OCI-M2 (cell line): ENCODE data around the gene MAX.
A peak's percentile ranks its signal among the peaks of the same experiment; 100 is the strongest.

Source experiments
- DNase-seq: peaks from one replicate; lab custom pipeline; 2025; ENCODE audit not compliant: unreplicated experiment; lab: John Stamatoyannopoulos, UW

The MAX gene, protein sequence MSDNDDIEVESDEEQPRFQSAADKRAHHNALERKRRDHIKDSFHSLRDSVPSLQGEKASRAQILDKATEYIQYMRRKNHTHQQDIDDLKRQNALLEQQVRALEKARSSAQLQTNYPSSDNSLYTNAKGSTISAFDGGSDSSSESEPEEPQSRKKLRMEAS

GRCh38 chr14:65102441-65103149 is at the start of gene MAX:
TSS of gene MAX (minus strand) at chr14:65102517. CDS start at chr14:65102339, 178 bp downstream.
- peak; percentile 93 for DNase-seq

- no peak for DNase-seq
Observed at GRCh38 chr14:65151609-65151956, 49.3 kb upstream of the MAX start.

DNA sequence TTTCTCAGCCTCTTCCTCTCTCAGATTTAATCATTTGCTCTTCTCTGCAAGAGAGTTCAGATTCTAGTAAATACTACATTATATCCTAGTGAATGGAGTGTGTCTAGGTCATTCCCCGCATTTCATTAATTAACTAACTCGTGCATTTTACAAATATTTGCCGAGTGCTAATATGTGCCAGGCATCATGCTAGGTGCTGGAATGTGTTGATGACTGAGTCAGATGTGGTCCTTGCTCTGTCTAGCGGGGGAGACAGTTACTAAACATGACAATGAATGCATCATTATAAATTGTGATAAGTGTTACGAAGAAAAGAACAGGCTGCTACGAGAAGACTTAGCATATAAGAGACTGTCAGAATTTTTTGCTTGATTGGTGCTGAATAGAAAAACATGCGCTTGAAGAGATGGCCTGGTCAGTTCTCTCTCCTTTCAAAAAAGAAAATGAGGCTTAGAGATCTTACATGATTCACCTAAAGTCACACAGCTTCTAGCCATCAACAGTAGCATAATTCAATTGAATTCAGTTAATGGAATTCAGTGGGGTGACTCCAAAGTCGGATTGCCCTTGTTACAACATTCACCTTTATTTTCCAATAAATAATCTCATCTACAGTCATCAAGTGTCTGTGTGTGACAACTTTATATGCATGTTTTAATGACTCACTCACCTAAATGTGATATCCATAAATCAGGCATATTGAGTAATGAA is 48.7 kb upstream of the MAX start:
- no peak for DNase-seq

DNA sequence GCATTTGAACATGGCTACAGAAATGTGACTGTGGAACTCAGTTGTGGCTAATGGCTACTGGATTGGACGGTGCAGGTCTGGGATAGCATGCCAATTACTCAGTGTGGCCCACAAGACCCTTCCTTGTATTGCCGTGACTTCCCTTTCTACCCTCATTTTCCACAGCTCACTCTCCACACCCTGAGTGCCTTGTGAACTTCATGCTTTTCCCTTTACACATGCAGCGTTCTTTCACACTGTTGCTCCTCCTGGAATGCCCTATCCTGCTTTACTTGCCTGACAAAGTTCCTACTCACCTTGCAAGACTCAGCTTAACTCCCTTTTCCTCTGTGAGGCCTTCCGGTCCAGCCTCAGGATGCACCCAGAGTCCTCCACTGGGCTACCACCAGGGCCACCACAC is 46.8 kb upstream of the MAX start:
- no peak for DNase-seq

DNA sequence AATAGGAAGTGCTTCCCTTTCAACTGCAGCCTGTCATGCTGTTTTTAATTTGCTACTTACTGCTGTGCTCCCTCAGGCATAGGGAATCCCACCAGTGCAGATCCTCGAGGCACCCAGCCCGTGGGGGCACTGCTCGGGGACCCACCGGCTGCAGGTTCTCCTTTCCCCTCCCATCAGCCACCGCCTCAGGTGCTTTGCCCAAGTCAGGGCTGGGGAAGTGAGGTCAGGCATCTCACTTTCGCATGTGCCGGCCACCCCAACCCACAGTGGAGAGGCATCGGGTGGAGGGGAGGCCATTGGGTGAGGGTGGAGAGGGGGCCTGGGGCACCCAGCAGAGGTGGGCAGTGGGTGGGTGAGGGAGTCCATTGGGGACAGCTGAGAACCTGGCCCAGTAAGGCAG is 41.9 kb upstream of the MAX start:
- DNase-seq: no peak

- no peak for DNase-seq
Observed at GRCh38 chr14:65142914-65143625, 40.8 kb upstream of the MAX start.

GRCh38 chr14:65142429-65142828 is 40.1 kb upstream of the MAX start:
- no peak for DNase-seq

DNA sequence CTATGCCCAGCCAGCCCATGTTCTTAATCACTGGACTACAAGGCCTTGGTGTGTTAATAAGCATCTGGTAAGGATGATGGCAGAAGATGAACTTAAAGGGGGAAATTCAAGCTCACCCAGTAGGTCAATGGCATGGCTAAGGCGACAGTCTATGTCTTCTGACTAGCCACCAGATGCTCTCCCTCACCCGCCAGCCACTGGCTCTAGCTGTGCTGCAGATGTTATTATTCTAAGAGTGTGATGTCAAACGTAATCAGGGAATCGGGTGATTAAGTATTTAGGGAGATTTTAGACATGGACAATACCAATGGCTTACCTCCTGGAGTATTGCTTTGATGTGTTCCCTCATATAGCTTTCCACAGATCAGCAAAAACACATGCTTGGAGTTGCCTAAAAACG is 39.2 kb upstream of the MAX start:
- no peak for DNase-seq

DNA sequence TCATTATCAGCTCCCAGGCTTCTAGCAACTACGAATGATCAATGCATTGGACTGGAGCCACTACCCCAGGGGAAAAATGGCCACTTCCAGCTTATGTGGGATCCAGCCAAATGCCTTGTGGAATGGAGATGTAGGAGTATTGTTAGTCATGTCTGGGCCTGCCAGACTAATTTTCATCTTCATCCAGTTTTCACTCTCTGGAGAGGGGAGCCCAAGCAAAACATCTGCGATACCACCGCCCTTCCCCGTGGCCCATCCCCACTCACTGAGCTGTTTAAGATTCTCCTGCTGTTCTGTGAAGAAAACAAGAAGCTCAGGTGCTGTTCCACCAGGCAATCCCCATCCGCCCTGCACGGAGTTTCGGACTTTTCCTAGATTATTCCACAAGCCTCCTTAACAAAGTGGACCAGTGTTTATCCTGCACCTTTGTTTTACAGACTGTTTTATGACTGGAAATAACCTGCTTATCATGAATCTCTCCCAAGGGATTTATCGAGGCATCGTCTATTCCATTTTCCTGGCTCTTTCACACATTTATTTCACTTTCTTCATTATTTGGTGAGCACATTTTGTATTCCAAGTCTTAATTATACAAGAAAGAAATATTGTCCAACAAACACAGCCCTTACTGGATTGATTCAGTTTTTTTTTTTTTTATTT is 35.5 kb upstream of the MAX start:
- no peak for DNase-seq

- no peak for DNase-seq
Observed at GRCh38 chr14:65134651-65135579, 32.6 kb upstream of the MAX start.

DNA sequence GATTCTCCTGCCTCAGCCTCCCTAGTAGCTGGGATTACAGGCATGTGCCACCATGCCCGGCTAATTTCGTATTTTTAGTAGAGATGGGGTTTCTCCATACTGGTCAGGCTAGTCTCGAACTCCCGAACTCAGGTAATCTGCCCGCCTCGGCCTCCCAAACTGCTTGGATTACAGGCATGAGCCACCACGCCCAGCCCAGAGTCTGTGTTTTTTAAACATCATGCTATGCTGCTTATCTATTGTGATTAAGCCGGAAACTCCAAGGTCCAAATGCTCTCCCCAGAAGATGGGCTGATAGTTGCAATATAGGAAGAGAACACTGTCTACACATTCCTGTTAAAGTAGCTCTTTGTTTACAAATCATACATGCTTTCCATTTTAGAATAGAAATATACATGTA is 30.5 kb upstream of the MAX start:
- no peak for DNase-seq

GRCh38 chr14:65131301-65131701 is 29.0 kb upstream of the MAX start:
- DNase-seq: no peak

DNA sequence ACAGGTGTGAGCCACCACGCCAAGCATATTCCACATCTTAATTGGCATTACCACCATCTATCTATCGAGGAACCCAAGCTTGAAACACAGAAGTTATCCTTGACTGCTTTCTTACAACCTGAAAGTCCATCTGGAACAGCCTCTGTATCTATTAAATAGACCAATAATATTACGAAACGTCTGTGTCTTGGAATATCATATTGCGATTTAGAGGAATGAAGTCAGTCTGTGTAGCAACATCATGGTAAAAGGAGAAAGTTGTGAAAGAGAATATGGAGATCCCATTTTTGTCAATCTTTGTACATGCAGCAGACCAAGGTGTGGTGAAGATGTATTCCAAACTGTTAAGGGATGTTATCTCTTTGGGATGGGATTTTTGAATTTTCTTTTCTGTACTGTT is 25.8 kb upstream of the MAX start:
- no peak for DNase-seq

DNA sequence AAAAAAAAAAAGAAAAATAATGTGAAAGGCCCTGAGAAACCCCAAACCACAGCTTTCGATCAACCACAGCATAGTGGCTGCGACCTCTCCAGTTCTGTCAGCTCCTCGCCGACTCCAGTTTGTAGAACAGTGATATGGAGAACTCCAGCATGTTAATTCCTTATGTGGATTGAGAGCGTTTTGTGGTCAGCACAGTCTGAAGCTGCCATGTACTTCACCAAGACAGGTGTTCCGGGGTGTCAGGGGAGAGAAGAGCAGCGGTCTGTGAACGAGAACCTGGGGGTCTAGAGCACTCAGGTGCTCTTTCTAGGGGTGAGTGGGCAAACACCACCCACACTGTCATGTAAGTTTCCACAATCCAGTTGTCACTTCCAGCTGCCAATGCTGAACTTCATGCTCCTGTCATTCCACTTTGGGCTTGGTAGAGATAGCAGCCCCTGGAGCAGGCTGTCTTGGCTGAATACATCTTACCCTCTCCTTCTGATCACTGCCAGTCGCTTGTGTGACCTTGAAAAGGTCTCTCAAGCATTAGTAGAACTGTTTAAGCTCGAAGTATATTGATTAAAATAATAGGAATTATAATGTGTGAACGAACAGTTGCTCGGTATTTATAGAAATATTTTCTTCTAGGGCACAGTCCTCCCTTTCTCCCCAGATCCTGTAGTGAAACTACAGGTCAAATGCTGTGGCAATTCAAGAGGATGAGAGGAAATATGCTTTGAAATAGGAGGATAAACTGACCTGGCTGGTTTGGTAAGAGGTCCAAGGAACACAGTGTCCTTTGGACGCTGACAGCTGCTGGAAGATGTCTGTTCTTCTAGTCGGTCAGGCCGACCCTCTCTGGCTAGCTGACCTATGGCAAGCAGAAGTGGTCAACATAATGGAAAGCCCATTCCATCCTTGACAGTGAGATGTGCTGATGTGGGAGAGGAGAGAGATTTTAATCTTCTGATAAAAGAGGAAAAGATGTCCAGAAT is 15.7 kb upstream of the MAX start:
- no peak for DNase-seq

GRCh38 chr14:65115615-65116014 is 13.3 kb upstream of the MAX start:
- no peak for DNase-seq

DNA sequence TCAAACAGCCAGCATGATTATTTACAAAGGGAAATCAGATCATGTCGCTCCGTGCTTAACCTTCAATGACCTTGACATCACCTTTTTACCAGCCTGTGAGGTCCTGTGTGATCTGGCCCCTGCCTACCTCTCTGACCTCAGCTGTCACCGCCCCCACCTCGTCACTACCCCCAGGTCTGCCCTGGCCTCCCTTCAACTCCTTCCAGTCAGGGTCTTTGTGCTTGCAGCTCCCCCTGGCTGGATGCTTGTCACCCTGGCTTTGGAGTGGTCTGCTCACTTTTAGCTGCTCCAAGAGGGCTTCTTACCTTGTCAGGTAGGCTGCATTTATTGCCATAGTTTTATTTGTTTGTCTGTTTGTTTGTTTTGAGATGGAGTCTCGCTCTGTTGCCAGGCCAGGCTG is 8.2 kb upstream of the MAX start:
- DNase-seq: no peak

DNA sequence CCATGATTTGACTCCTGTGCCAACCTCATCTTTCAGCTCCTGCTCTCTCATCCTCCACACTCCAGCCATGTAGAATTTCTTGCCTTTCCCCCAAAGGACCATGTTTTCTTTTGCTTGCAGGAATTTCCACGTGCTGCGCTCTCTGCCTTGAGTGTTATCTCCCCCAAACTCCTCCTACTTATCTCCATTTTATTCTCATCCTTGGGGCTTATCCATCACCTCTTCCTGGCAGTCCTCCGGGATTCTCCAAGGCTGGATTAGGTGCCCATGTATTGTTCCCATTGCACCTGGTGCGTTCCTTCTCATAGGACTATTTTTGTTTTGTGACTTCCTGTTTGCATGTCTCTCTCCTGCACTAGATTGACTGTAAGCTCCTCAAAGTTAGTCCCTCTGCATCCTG is 7.0 kb upstream of the MAX start:
- no peak for DNase-seq

GRCh38 chr14:65107200-65107599 is 4.9 kb upstream of the MAX start:
- DNase-seq: peak; percentile 40

GRCh38 chr14:65106736-65107135 is 4.4 kb upstream of the MAX start:
- DNase-seq: no peak
